IMR-90 (cell line): ENCODE results near the gene DLX6.

Experiments
- BHLHE40 ChIP-seq: fragments of 150-350 bp; IDR thresholded peaks from 2 replicates; pipeline ENCODE4 v1.6.1; 2016; ENCODE audit warnings: mild to moderate bottlenecking, low read depth, low read length
- CHD1 ChIP-seq: IDR thresholded peaks from 2 replicates; pipeline ENCODE4 v1.6.1; 2012; ENCODE audit warnings: low read depth, low read length, improper control_type of control experiment
- FOS ChIP-seq: fragments of 150-350 bp; IDR thresholded peaks from 2 replicates; pipeline ENCODE4 v1.6.1; 2016; ENCODE audit warnings: low read depth, low read length
- MAZ ChIP-seq: IDR thresholded peaks from 2 replicates; pipeline ENCODE4 v1.6.1; 2012; ENCODE audit warnings: low read depth, mild to moderate bottlenecking, low read length, improper control_type of control experiment, moderate library complexity, borderline replicate concordance
- POLR2A ChIP-seq: IDR thresholded peaks from 2 replicates; pipeline ENCODE4 v1.6.1; 2012; ENCODE audit warnings: mild to moderate bottlenecking, low read depth, low read length
- RAD21 ChIP-seq: IDR thresholded peaks from 2 replicates; pipeline ENCODE4 v1.6.1; 2012; ENCODE audit warnings: low read length, improper control_type of control experiment
- RCOR1 ChIP-seq: IDR thresholded peaks from 2 replicates; pipeline ENCODE4 v1.6.1; 2012; ENCODE audit warnings: mild to moderate bottlenecking, low read length, improper control_type of control experiment; ENCODE audit not compliant: insufficient replicate concordance
- RFX5 ChIP-seq: IDR thresholded peaks from 2 replicates; pipeline ENCODE4 v1.8.0; 2012; ENCODE audit warnings: low read depth, mild to moderate bottlenecking, low read length, moderate library complexity
- SMC3 ChIP-seq: fragments of 150-350 bp; IDR thresholded peaks from 2 replicates; pipeline ENCODE4 v1.6.1; 2016; ENCODE audit warnings: low read depth, mild to moderate bottlenecking, antibody characterized with exemption, low read length, moderate library complexity
- TF ChIP-seq, protein P1 (sequence below): conservative IDR thresholded peaks from 2 replicates; pipeline ENCODE4 v1.5.1; 2012; ENCODE audit warnings: mild to moderate bottlenecking, low read depth, low read length, improper control_type of control experiment
- TF ChIP-seq, protein P2 (sequence below): fragments of 150-350 bp; IDR thresholded peaks from 2 replicates; pipeline ENCODE4 v1.6.1; 2017; ENCODE audit warnings: mild to moderate bottlenecking, antibody characterized with exemption, low read length, low read depth
- TF ChIP-seq, protein P3 (sequence below): fragments of 150-350 bp; IDR thresholded peaks from 2 replicates; pipeline ENCODE4 v1.6.1; 2016; ENCODE audit warnings: low read depth, mild to moderate bottlenecking, low read length, moderate library complexity, borderline replicate concordance

DNA sequence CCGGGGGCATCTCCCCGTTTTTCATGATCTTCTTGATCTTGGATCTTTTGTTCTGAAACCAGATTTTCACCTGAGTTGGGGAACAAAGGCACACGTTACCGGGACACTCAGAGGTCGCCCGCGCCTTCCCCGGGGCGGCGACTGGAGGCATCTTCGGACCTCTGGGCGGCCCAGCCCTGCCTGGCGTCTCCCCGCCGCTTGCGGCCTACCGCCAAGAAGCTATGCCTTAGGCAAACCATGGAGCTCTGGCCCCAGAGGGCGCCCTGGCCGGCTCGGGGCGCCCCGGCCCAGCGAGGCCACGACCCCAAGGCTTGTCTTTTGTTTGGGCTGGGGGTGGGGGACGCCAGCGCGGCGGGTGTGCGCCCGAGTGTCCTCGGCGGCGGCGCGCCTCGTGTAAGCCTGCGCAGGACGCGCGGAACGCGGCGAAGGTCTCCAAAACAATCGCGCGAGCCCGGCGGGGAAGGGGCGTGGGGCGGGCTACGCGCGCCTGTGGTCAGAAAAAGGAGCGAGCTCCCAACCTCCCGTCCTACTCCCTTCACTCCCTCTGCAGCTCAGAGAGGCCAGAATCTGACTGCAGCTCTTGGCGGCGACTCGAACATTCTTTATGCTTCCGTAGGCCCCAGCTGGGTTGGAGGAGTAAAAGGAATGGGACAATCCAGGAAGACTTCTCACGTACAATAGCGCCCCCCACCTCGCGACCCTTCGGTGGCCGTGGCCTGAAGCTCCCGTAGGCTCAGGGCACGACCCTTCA, 15.8 kb downstream of the DLX6 start:
- TF ChIP-seq, protein P1, sequence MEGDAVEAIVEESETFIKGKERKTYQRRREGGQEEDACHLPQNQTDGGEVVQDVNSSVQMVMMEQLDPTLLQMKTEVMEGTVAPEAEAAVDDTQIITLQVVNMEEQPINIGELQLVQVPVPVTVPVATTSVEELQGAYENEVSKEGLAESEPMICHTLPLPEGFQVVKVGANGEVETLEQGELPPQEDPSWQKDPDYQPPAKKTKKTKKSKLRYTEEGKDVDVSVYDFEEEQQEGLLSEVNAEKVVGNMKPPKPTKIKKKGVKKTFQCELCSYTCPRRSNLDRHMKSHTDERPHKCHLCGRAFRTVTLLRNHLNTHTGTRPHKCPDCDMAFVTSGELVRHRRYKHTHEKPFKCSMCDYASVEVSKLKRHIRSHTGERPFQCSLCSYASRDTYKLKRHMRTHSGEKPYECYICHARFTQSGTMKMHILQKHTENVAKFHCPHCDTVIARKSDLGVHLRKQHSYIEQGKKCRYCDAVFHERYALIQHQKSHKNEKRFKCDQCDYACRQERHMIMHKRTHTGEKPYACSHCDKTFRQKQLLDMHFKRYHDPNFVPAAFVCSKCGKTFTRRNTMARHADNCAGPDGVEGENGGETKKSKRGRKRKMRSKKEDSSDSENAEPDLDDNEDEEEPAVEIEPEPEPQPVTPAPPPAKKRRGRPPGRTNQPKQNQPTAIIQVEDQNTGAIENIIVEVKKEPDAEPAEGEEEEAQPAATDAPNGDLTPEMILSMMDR: no peak
- TF ChIP-seq RAD21: no peak
- TF ChIP-seq, protein P2, sequence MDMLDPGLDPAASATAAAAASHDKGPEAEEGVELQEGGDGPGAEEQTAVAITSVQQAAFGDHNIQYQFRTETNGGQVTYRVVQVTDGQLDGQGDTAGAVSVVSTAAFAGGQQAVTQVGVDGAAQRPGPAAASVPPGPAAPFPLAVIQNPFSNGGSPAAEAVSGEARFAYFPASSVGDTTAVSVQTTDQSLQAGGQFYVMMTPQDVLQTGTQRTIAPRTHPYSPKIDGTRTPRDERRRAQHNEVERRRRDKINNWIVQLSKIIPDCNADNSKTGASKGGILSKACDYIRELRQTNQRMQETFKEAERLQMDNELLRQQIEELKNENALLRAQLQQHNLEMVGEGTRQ: no peak
- no peak for TF ChIP-seq MAZ
- TF ChIP-seq POLR2A: no peak
- no peak for TF ChIP-seq SMC3
- TF ChIP-seq RCOR1: no peak
- TF ChIP-seq FOS: no peak
- no peak for TF ChIP-seq BHLHE40
- no peak for TF ChIP-seq RFX5
- TF ChIP-seq, protein P3, sequence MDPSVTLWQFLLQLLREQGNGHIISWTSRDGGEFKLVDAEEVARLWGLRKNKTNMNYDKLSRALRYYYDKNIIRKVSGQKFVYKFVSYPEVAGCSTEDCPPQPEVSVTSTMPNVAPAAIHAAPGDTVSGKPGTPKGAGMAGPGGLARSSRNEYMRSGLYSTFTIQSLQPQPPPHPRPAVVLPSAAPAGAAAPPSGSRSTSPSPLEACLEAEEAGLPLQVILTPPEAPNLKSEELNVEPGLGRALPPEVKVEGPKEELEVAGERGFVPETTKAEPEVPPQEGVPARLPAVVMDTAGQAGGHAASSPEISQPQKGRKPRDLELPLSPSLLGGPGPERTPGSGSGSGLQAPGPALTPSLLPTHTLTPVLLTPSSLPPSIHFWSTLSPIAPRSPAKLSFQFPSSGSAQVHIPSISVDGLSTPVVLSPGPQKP: no peak
- TF ChIP-seq CHD1: no peak
